ENCODE results near the gene POLG. TPM values are rescaled to one million over a fixed set of nuclear protein-coding genes. Genes with fewer than 3 reads are reported as not detected.

The POLG gene
- total and polyA plus RNA-seq, 2 experiments from 2014 or later, result 28.8 to 74.1 TPM

- Histone ChIP-seq H3K36me3 (ENCODE audit: insufficient read depth) (peaks cover 14% of the 10 kb centered on the region), H3K79me2 (replicated peaks; ENCODE audit: insufficient read depth) (peaks cover 28% of the 10 kb centered on the region), H3K27ac (ENCODE audit: low read depth) (no peak overlapping the region), H3K4me3 (peak overlapping the region; percentile 79), H3F3A (replicated peaks; ENCODE audit: low read depth) (0 out of 2 replicates have a peak, but pooled peaks cover 3% of the 10 kb centered on the region), H4K20me1 (replicated peaks; ENCODE audit: insufficient read depth) (peaks cover 13% of the 10 kb centered on the region), H3K9me2 (ENCODE audit: insufficient read depth) (no peaks in the 10 kb centered on the region), H2AFZ (peak overlapping the region; percentile 91), H3K4me1 (ENCODE audit: insufficient read depth) (peaks cover 13% of the 10 kb centered on the region; the same call in 1 of the 2 replicates), H3K4me2 (peak overlapping the region; percentile 79), H3K27me3 (ENCODE audit: insufficient read depth) (peaks cover 9% of the 10 kb centered on the region)
- ATAC-seq (peak; percentile 11), DNase-seq (ENCODE audit: low spot score) (peak; percentile 71)
- H3K27me3 Mint-ChIP-seq (ENCODE audit: insufficient read depth, low read depth, poor library complexity), result peaks cover 24% of the 10 kb centered on the region
- H3K9me3 Mint-ChIP-seq, result peaks cover 5% of the 10 kb centered on the region
- peak overlapping the region; percentile 96 for H3K4me3 Mint-ChIP-seq
- peaks cover 20% of the 10 kb centered on the region for H3K4me1 Mint-ChIP-seq
- peaks cover 28% of the 10 kb centered on the region for H3K36me3 Mint-ChIP-seq (ENCODE audit: low read depth)
- H3K27ac Mint-ChIP-seq, result peak overlapping the region; percentile 50
- no peak for TF ChIP-seq EZH2 (IDR thresholded peaks at IDR 0.05; ENCODE audit: low read depth, unreplicated experiment)
- TF ChIP-seq ZNF331 (CRISPR knock-in tag; IDR thresholded peaks at IDR 0.05; ENCODE audit: low read depth), result no peak
- no peak for TF ChIP-seq STAT1 (IDR thresholded peaks at IDR 0.05; ENCODE audit: unreplicated experiment)
- TF ChIP-seq EZH2phosphoT487 (IDR thresholded peaks at IDR 0.05; ENCODE audit: unreplicated experiment), result no peak
- 0 out of 2 replicates have a peak, but pooled peaks have one; percentile 34 for TF ChIP-seq POLR2AphosphoS5 (IDR thresholded peaks at IDR 0.05; ENCODE audit: low read depth)
- no peak for TF ChIP-seq CTCF (conservative IDR thresholded peaks at IDR 0.05; ENCODE audit: low read depth in 2 of 2)
- no peak for TF ChIP-seq ZNF462 (CRISPR knock-in tag; IDR thresholded peaks at IDR 0.05)
- no peak for TF ChIP-seq JUNB (IDR thresholded peaks at IDR 0.05; ENCODE audit: unreplicated experiment)
Measured at GRCh38 chr15:89335298-89336041, 846 bp upstream of the POLG start.

Data from GM23338 (cell line).